ENCODE results near the gene FAM53A. TPM values are rescaled to one million over a fixed set of nuclear protein-coding genes. Genes with fewer than 3 reads are reported as not detected.

The FAM53A gene
- total and polyA plus RNA-seq, 2 of the 13 experiments (the other 11 are each of a cell fraction or from before 2014, with no cell fraction given): 0.48 to 1.1 TPM

DNA sequence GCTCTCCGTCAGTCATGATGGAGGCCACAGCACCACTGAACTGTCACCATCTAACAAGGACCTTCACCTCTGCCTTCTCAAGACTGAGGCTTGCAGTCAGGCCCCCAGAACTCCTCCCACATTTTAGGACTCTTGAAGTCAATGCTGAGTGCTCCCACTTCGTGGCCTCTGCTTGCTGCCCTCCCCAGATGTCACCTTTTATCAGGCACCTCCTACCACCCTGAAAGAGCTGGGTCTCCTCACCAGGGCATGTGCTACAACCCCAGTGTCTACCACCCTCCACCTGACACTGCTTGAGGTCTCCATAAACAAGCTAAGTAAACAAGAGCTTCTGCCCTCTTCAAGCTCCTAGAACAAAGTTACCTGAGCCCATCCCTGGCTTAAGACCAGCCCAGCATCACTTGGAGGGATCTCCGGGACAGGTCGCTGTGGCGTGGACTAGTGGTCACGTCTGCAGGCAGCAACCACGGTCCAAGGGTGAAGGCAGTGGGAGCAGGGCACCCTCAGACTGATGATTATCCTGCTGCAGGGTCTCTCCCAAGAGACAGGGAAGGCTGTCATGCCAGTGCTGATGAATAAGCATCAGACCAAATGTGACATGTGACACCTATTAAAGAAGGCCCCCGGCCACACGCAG is 7.7 kb upstream of the FAM53A start:
- DNase-seq (ENCODE audit: low spot score) (no peak), ATAC-seq (no peak), FAIRE-seq (no peak)
- Histone ChIP-seq H3K4me1 (ENCODE audit: insufficient read depth, low read length) (no peaks in the 10 kb centered on the region), H3K9me3 (ENCODE audit: low read length) (no peaks in the 10 kb centered on the region), H3K36me3 (replicated peaks in 1 of 2; ENCODE audit: control insufficient read depth in 1 of 2, insufficient read depth in 2 of 2, low read length in 2 of 2) (peaks cover 16 to 56% of the 10 kb centered on the region in 2 experiments), H2AFZ (ENCODE audit: low read length) (no peak overlapping the region), H4K20me1 (ENCODE audit: insufficient read depth, low read length) (peaks cover 2% of the 10 kb centered on the region; the same call in 1 of the 2 replicates), H3K9ac (ENCODE audit: insufficient read depth, low read depth, low read length) (no peak overlapping the region), H3K27ac (ENCODE audit: extremely low read length, insufficient read depth, low read length) (no peak overlapping the region), H3K27me3 (ENCODE audit: control insufficient read depth in 1 of 2, insufficient read depth in 2 of 2, low read length in 2 of 2) (no peaks in the 10 kb centered on the region), H3K4me3 (replicated peaks in 1 of 3; ENCODE audit: insufficient read depth in 1 of 3, low read depth in 2 of 3, low read length in 3 of 3) (no peak overlapping the region), H3K79me2 (ENCODE audit: insufficient read depth, low read length) (no peaks in the 10 kb centered on the region), H3K4me2 (ENCODE audit: low read depth, low read length) (no peak overlapping the region)
- CTCF ChIA-PET (ENCODE audit: low intra/inter-chr PET ratio, low total read pairs): interaction anchor here (2.5 kb wide), 1 partner anchor 38 kb away, joined by 15 read pairs; no protein-coding TSS in a partner anchor
- in situ Hi-C loops (cut with HindIII; ENCODE audit: extremely low pct_ligation_motif_present, low pct_unique_long_range_greater_than_20kb): loop anchor here (5.0 kb wide), 1 partner anchor 35 kb away; no protein-coding TSS in a partner anchor
- TF ChIP-seq, protein P1, sequence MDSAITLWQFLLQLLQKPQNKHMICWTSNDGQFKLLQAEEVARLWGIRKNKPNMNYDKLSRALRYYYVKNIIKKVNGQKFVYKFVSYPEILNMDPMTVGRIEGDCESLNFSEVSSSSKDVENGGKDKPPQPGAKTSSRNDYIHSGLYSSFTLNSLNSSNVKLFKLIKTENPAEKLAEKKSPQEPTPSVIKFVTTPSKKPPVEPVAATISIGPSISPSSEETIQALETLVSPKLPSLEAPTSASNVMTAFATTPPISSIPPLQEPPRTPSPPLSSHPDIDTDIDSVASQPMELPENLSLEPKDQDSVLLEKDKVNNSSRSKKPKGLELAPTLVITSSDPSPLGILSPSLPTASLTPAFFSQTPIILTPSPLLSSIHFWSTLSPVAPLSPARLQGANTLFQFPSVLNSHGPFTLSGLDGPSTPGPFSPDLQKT (CRISPR knock-in tag; IDR thresholded peaks at IDR 0.05; ENCODE audit: borderline replicate concordance): no peak
- TF ChIP-seq, protein P2, sequence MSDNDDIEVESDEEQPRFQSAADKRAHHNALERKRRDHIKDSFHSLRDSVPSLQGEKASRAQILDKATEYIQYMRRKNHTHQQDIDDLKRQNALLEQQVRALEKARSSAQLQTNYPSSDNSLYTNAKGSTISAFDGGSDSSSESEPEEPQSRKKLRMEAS (IDR thresholded peaks at IDR 0.05): no peak
- TF ChIP-seq SIX4 (CRISPR knock-in tag; IDR thresholded peaks at IDR 0.05): no peak
- TF ChIP-seq ZNF891 (CRISPR knock-in tag; IDR thresholded peaks at IDR 0.05): no peak
- TF ChIP-seq, protein P3, sequence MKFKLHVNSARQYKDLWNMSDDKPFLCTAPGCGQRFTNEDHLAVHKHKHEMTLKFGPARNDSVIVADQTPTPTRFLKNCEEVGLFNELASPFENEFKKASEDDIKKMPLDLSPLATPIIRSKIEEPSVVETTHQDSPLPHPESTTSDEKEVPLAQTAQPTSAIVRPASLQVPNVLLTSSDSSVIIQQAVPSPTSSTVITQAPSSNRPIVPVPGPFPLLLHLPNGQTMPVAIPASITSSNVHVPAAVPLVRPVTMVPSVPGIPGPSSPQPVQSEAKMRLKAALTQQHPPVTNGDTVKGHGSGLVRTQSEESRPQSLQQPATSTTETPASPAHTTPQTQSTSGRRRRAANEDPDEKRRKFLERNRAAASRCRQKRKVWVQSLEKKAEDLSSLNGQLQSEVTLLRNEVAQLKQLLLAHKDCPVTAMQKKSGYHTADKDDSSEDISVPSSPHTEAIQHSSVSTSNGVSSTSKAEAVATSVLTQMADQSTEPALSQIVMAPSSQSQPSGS (CRISPR knock-in tag; IDR thresholded peaks at IDR 0.05): no peak
- no peak for TF ChIP-seq SRSF9 (IDR thresholded peaks at IDR 0.05; ENCODE audit: borderline replicate concordance, insufficient read depth, low read depth, low read length, poor library complexity, severe bottlenecking)
- no peak for TF ChIP-seq ZNF207 (IDR thresholded peaks at IDR 0.05; ENCODE audit: borderline replicate concordance)
- no peak for TF ChIP-seq ZNF234 (CRISPR knock-in tag; conservative IDR thresholded peaks at IDR 0.05)
- no peak for TF ChIP-seq ZNF264 (CRISPR knock-in tag; IDR thresholded peaks at IDR 0.05)
- no peak for TF ChIP-seq ZNF329 (CRISPR knock-in tag; IDR thresholded peaks at IDR 0.05; ENCODE audit: low read depth)
- 75% methylated on average over 4 of the region's 9 CpGs for WGBS (ENCODE audit: low lambda C conversion rate)
- intact Hi-C loops (cut with micrococcal nuclease; ENCODE audit: unreplicated experiment): no loop called here
- POLR2A ChIA-PET: interaction anchor here (1.2 kb wide), 1 partner anchor 17 kb away, joined by 3 read pairs; no protein-coding TSS in a partner anchor
- no TSS peak for BruUV-seq (replicated peaks)

Data from HepG2 (cell line).